ENCODE measurements around the gene ELK3. TPM values are rescaled to one million over a fixed set of nuclear protein-coding genes. Genes with fewer than 3 reads are reported as not detected.

Gene ELK3
- total RNA-seq, 4 donors from 2014 or later = 19.8 to 55.4 (median 31.8) TPM

GRCh38 chr12:96274331-96274730 lies 80.2 kb downstream of the ELK3 start:
- no peaks in the 10 kb centered on the region for H3K9me3 ChIP-seq
- TF ChIP-seq CTCF (IDR thresholded peaks at IDR 0.05) (no peak), POLR2A (IDR thresholded peaks at IDR 0.05) (no peak)
- no peak overlapping the region for H3K27ac ChIP-seq
- H3K36me3 ChIP-seq = peaks cover 0 to 3% of the 10 kb centered on the region in 2 donors
- no peak for DNase-seq
- intact Hi-C loops (cut with DNase I) = no loop called here
- H3K4me1 ChIP-seq = no peaks in the 10 kb centered on the region
- no peak overlapping the region for H3K4me3 ChIP-seq (replicated peaks in 1 of 3)
- H3K27me3 ChIP-seq = no peaks in the 10 kb centered on the region

- DNase-seq = no peak
- H3K27ac ChIP-seq = no peak overlapping the region
- no peaks in the 10 kb centered on the region for H3K4me1 ChIP-seq
- no peaks in the 10 kb centered on the region for H3K27me3 ChIP-seq
- no peak for TF ChIP-seq POLR2A (IDR thresholded peaks at IDR 0.05)
- TF ChIP-seq CTCF (IDR thresholded peaks at IDR 0.05) = no peak
- H3K9me3 ChIP-seq = no peaks in the 10 kb centered on the region
- peaks cover 33 to 36% of the 10 kb centered on the region in 2 donors for H3K36me3 ChIP-seq
- intact Hi-C loops (cut with DNase I) = no loop called here
- H3K4me3 ChIP-seq (replicated peaks in 1 of 3) = no peak overlapping the region
These were observed 91.0 kb downstream of the ELK3 start for GRCh38 chr12:96285158-96285557.

- Histone ChIP-seq H3K27me3 (no peaks in the 10 kb centered on the region), H3K36me3 (peaks cover 19 to 21% of the 10 kb centered on the region in 2 donors), H3K4me1 (no peaks in the 10 kb centered on the region), H3K27ac (no peak overlapping the region), H3K4me3 (replicated peaks in 1 of 3) (no peak overlapping the region), H3K9me3 (no peaks in the 10 kb centered on the region)
- DNase-seq = no peak
- TF ChIP-seq POLR2A (IDR thresholded peaks at IDR 0.05) (no peak), CTCF (IDR thresholded peaks at IDR 0.05) (no peak)
- 85 to 89% methylated on average over 5 of the region's 5 CpGs for WGBS, 2 donors
- intact Hi-C loops (cut with DNase I) = no loop called here
These were observed 94.9 kb downstream of the ELK3 start for GRCh38 chr12:96289067-96289466.

GRCh38 chr12:96293093-96293492 lies 98.9 kb downstream of the ELK3 start:
- TF ChIP-seq CTCF (IDR thresholded peaks at IDR 0.05) = no peak
- TF ChIP-seq POLR2A (IDR thresholded peaks at IDR 0.05) = no peak
- Histone ChIP-seq H3K36me3 (peaks cover 0 to 4% of the 10 kb centered on the region in 2 donors), H3K9me3 (no peaks in the 10 kb centered on the region), H3K27me3 (no peaks in the 10 kb centered on the region), H3K4me1 (no peaks in the 10 kb centered on the region), H3K27ac (no peak overlapping the region), H3K4me3 (replicated peaks in 1 of 3) (no peak overlapping the region)
- intact Hi-C loops (cut with DNase I) = no loop called here
- 98 to 100% methylated on average over 2 of the region's 2 CpGs for WGBS, 2 donors
- DNase-seq = no peak

GRCh38 chr12:96294831-96295230 lies 100.7 kb downstream of the ELK3 start:
- intact Hi-C loops (cut with DNase I) = no loop called here
- TF ChIP-seq CTCF (IDR thresholded peaks at IDR 0.05) (no peak), POLR2A (IDR thresholded peaks at IDR 0.05) (no peak)
- H3K9me3 ChIP-seq = no peaks in the 10 kb centered on the region
- no peaks in the 10 kb centered on the region for H3K27me3 ChIP-seq
- H3K36me3 ChIP-seq = peaks cover 0 to 3% of the 10 kb centered on the region in 2 donors
- no peak for DNase-seq
- no peak overlapping the region for H3K4me3 ChIP-seq (replicated peaks in 1 of 3)
- no peak overlapping the region for H3K27ac ChIP-seq
- WGBS, 2 donors = 83 to 88% methylated on average over 3 of the region's 3 CpGs
- H3K4me1 ChIP-seq = no peaks in the 10 kb centered on the region

Measured in thyroid gland (tissue), 4 donors.